AML-193 (cell line): ENCODE data around the gene ATG7.
"Not testable (repeated sequence)": the region's sequence is repeated elsewhere in the genome, so short reads cannot be mapped to it uniquely, and the experiment has no call there.

Source experiments
- DNase-seq, 2 experiments: peaks; one replicate each; lab custom pipeline; 2025; lab: John Stamatoyannopoulos, UW

Gene ATG7

GRCh38 chr3:11389386-11390268 lies 117.4 kb downstream of the ATG7 start:
- DNase-seq: no peak

- DNase-seq: no peak
These were observed 118.4 kb downstream of the ATG7 start for GRCh38 chr3:11390411-11391131.

- DNase-seq: no peak
These were observed 119.1 kb downstream of the ATG7 start for GRCh38 chr3:11391174-11391879.

- no peak for DNase-seq
These were observed 120.0 kb downstream of the ATG7 start for GRCh38 chr3:11392014-11392859.

GRCh38 chr3:11392860-11393114 lies 120.6 kb downstream of the ATG7 start:
- no peak for DNase-seq

GRCh38 chr3:11393401-11393800 lies 121.2 kb downstream of the ATG7 start:
- DNase-seq: no peak

GRCh38 chr3:11394392-11394791 lies 122.2 kb downstream of the ATG7 start:
- no peak for DNase-seq

GRCh38 chr3:11400213-11400612 lies 128.0 kb downstream of the ATG7 start:
- DNase-seq: no peak

- no peak for DNase-seq
These were observed 129.2 kb downstream of the ATG7 start for GRCh38 chr3:11401434-11401833.

- no peak for DNase-seq
These were observed 133.1 kb downstream of the ATG7 start for GRCh38 chr3:11405323-11405722.

- DNase-seq: no peak
These were observed 135.4 kb downstream of the ATG7 start for GRCh38 chr3:11407644-11408043.

GRCh38 chr3:11408324-11408859 lies 136.2 kb downstream of the ATG7 start:
- not testable (repeated sequence) for DNase-seq

GRCh38 chr3:11410564-11410963 lies 138.4 kb downstream of the ATG7 start:
- DNase-seq: no peak

GRCh38 chr3:11411956-11412355 lies 139.8 kb downstream of the ATG7 start:
- DNase-seq: no peak

- no peak for DNase-seq
These were observed 140.9 kb downstream of the ATG7 start for GRCh38 chr3:11413071-11413470.

GRCh38 chr3:11415099-11415498 lies 142.9 kb downstream of the ATG7 start:
- DNase-seq: no peak

- no peak for DNase-seq
These were observed 147.9 kb downstream of the ATG7 start for GRCh38 chr3:11420066-11420465.

GRCh38 chr3:11422291-11422690 lies 150.1 kb downstream of the ATG7 start:
- DNase-seq: no peak

GRCh38 chr3:11423868-11424267 lies 151.7 kb downstream of the ATG7 start:
- no peak for DNase-seq

- no peak for DNase-seq
These were observed 152.1 kb downstream of the ATG7 start for GRCh38 chr3:11424277-11424676.

- DNase-seq: no peak
These were observed 158.0 kb downstream of the ATG7 start for GRCh38 chr3:11430207-11430606.

GRCh38 chr3:11430624-11431023 lies 158.4 kb downstream of the ATG7 start:
- no peak for DNase-seq
